Endodermal cell (in vitro differentiated cells): ENCODE data around the gene THSD4. TPM values are rescaled to one million over a fixed set of nuclear protein-coding genes. Genes with fewer than 3 reads are reported as not detected.

Experiments used
- DNase-seq: peaks from one replicate; pipeline ENCODE4 v3.0.0-alpha.2; 2017
- H3K27ac ChIP-seq: 2 replicates; pipeline ENCODE4 v1.5.1; 2013; ENCODE audit warnings: mild to moderate bottlenecking, low read depth, low read length, moderate library complexity
- H3K27me3 ChIP-seq: 2 replicates; pipeline ENCODE4 v1.6.1; 2013; ENCODE audit warnings: mild to moderate bottlenecking, low read length, moderate library complexity; ENCODE audit not compliant: insufficient read depth, control insufficient read depth, poor library complexity, severe bottlenecking
- H3K36me3 ChIP-seq: 2 replicates; pipeline ENCODE4 v1.7.0; 2013; ENCODE audit warnings: mild to moderate bottlenecking, low read length, moderate library complexity; ENCODE audit not compliant: control insufficient read depth, insufficient read depth
- H3K4me1 ChIP-seq: one replicate; pipeline ENCODE4 v1.7.0; 2013; ENCODE audit warnings: low read length; ENCODE audit not compliant: control insufficient read depth, insufficient read depth
- H3K4me3 ChIP-seq: 2 replicates; pipeline ENCODE4 v1.5.1; 2013; ENCODE audit warnings: mild to moderate bottlenecking, low read length, moderate library complexity
- H3K9ac ChIP-seq: 2 replicates; pipeline ENCODE4 v1.6.1; 2013; ENCODE audit warnings: mild to moderate bottlenecking, low read length, moderate library complexity; ENCODE audit not compliant: poor library complexity, severe bottlenecking; ENCODE audit errors: extremely low read depth
- H3K9me3 ChIP-seq: 2 replicates; pipeline ENCODE4 v1.6.1; 2013; ENCODE audit warnings: mild to moderate bottlenecking, low read length, moderate library complexity; ENCODE audit not compliant: control insufficient read depth
- H3K27ac Mint-ChIP-seq: 2 replicates; pipeline ENCODE4 v1.8.0; 2020; ENCODE audit warnings: mixed read lengths
- H3K27me3 Mint-ChIP-seq: 2 replicates; pipeline ENCODE4 v1.8.0; 2021; ENCODE audit warnings: mild to moderate bottlenecking, mixed read lengths; ENCODE audit not compliant: insufficient read depth
- H3K36me3 Mint-ChIP-seq: 2 replicates; pipeline ENCODE4 v1.8.0; 2020; ENCODE audit warnings: low read depth, mixed read lengths
- H3K4me1 Mint-ChIP-seq: 2 replicates; pipeline ENCODE4 v1.8.0; 2020; ENCODE audit warnings: mixed read lengths
- H3K4me3 Mint-ChIP-seq: 2 replicates; pipeline ENCODE4 v1.8.0; 2020; ENCODE audit warnings: mild to moderate bottlenecking, moderate library complexity, mixed read lengths
- H3K9me3 Mint-ChIP-seq: 2 replicates; pipeline ENCODE4 v1.8.0; 2020; ENCODE audit warnings: mild to moderate bottlenecking, mixed read lengths
- CTCF ChIP-seq: fragments of 200-600 bp; sonication (generic); conservative IDR thresholded peaks from 2 replicates; pipeline ENCODE4 v1.5.0; 2021; ENCODE audit warnings: antibody characterized with exemption, mild to moderate bottlenecking
- WGBS, 2 experiments: methylation state at CpG; one replicate each; pipeline versions ENCODE4 v1.1.5 to v1.1.7; 2013; ENCODE audit warnings: missing lambda C conversion rate in 2 of 2, mixed read lengths in 1 of 2; ENCODE audit not compliant: insufficient coverage in 1 of 2, insufficient read length in 1 of 2; 5-methylcytosine and 5-hydroxymethylcytosine counted together
- total RNA-seq, 2 donors: library from RNA; stranded (reverse); fragmentation: NEBNext Ultra II Directional in 1 of 2; extraction: Animal tissue kit (Norgen Biotek cat#: 25700) in 1 of 2; gene quantifications; 2 replicates in 1 of 2; 3 replicates in 1 of 2; pipeline ENCODE4 v1.2.1, GENCODE V29; 2021

Gene THSD4
- total RNA-seq, 2 donors from 2014 or later: 4.6 to 5.4 TPM

GRCh38 chr15:71410347-71410746 lies 295.1 kb downstream of the THSD4 start:
- no peaks in the 10 kb centered on the region for H3K27me3 Mint-ChIP-seq
- Histone ChIP-seq H3K9ac (no peak overlapping the region), H3K27me3 (no peaks in the 10 kb centered on the region), H3K9me3 (no peaks in the 10 kb centered on the region), H3K27ac (no peak overlapping the region), H3K36me3 (no peaks in the 10 kb centered on the region), H3K4me3 (no peak overlapping the region), H3K4me1 (no peaks in the 10 kb centered on the region)
- H3K36me3 Mint-ChIP-seq: no peaks in the 10 kb centered on the region
- no peak for DNase-seq
- no peak overlapping the region for H3K4me3 Mint-ChIP-seq
- TF ChIP-seq CTCF: no peak
- no peaks in the 10 kb centered on the region for H3K4me1 Mint-ChIP-seq
- H3K9me3 Mint-ChIP-seq: no peaks in the 10 kb centered on the region
- no peak overlapping the region for H3K27ac Mint-ChIP-seq
- 96% methylated on average over 6 of the region's 6 CpGs for WGBS, 2 experiments

GRCh38 chr15:71411538-71412482 lies 296.5 kb downstream of the THSD4 start:
- Histone ChIP-seq H3K4me3 (no peak overlapping the region), H3K4me1 (no peaks in the 10 kb centered on the region), H3K9ac (no peak overlapping the region), H3K27me3 (no peaks in the 10 kb centered on the region), H3K9me3 (no peaks in the 10 kb centered on the region), H3K36me3 (no peaks in the 10 kb centered on the region), H3K27ac (no peak overlapping the region)
- Mint-ChIP-seq H3K4me3 (no peak overlapping the region), H3K27me3 (no peaks in the 10 kb centered on the region), H3K9me3 (no peaks in the 10 kb centered on the region), H3K36me3 (no peaks in the 10 kb centered on the region), H3K4me1 (no peaks in the 10 kb centered on the region), H3K27ac (no peak overlapping the region)
- no peak for DNase-seq
- TF ChIP-seq CTCF: peak; percentile 8
- 84 to 93% methylated on average over 11 to 16 of the region's 16 CpGs for WGBS, 2 experiments

- no peaks in the 10 kb centered on the region for H3K4me1 ChIP-seq
Observed at GRCh38 chr15:71413419-71413818, 298.1 kb downstream of the THSD4 start.

More at GRCh38 chr15:71413419-71413818, 298.1 kb downstream of the THSD4 start:
- DNase-seq: no peak
- Mint-ChIP-seq H3K27me3 (no peaks in the 10 kb centered on the region), H3K27ac (no peak overlapping the region), H3K4me1 (no peaks in the 10 kb centered on the region), H3K4me3 (no peak overlapping the region), H3K9me3 (no peaks in the 10 kb centered on the region), H3K36me3 (no peaks in the 10 kb centered on the region)
- H3K27ac ChIP-seq: no peak overlapping the region
- no peak overlapping the region for H3K9ac ChIP-seq
- WGBS, 2 experiments: 88% methylated on average over 2 to 3 of the region's 3 CpGs
- H3K36me3 ChIP-seq: no peaks in the 10 kb centered on the region
- H3K4me3 ChIP-seq: no peak overlapping the region
- TF ChIP-seq CTCF: no peak
- H3K9me3 ChIP-seq: no peaks in the 10 kb centered on the region
- H3K27me3 ChIP-seq: no peaks in the 10 kb centered on the region
